Measurements from ENCODE around the gene AGBL4. TPM values are rescaled to one million over a fixed set of nuclear protein-coding genes. Genes with fewer than 3 reads are reported as not detected.

Gene AGBL4
- total RNA-seq, 2 donors from 2014 or later: not detected

DNA sequence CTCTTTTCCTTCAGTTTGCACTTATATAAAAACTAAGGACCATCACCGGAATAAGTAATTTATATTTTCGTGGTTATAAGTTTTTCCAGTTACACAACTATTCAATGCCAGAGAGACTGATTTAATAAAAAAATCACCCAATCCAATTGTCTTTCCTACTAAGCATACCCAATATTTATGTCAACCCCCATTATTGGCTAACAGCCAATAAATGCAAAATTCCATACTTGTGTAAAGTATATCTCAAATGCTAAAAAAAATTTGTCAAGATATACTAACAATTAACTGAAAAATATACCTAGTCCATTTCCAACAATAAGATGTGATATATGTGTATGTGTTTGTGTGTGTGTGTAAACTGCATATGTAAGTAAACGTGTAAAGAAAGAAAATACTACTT is 117.4 kb downstream of the AGBL4 start:
- DNase-seq (ENCODE audit: low spot score): no peak

DNA sequence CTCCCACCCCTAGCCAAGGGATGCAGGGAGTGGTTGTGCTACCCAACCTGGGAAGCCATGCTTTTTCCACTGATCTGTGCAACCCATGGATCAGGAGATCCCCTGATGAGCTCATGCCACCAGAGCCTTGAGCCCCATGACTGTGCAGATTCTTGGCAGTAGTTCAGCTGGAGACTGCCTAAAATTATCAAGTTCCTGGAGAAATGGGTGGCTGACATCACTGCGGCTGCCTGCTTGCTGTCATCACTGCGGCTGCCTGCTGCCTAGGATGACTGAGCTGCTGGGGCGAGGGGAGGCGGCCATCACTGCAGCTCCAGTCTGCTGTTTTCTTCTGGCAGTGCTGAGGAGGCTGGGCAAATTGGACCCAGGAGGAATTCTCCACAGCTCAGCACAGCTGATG is 159.2 kb downstream of the AGBL4 start:
- no peaks in the 10 kb centered on the region for H3K9me3 ChIP-seq
- H3K27me3 ChIP-seq (replicated peaks; ENCODE audit: insufficient read depth): no peaks in the 10 kb centered on the region
- no peaks in the 10 kb centered on the region for H3K4me1 ChIP-seq (ENCODE audit: control insufficient read depth in 1 of 2, low read depth in 2 of 2)
- no peak overlapping the region for H3K27ac ChIP-seq
- ATAC-seq (ENCODE audit: insufficient number of reproducible peaks, low FRiP score, low read depth): no peak
- no peak overlapping the region for H3K4me3 ChIP-seq
- no peaks in the 10 kb centered on the region for H3K36me3 ChIP-seq
- TF ChIP-seq, protein P1, sequence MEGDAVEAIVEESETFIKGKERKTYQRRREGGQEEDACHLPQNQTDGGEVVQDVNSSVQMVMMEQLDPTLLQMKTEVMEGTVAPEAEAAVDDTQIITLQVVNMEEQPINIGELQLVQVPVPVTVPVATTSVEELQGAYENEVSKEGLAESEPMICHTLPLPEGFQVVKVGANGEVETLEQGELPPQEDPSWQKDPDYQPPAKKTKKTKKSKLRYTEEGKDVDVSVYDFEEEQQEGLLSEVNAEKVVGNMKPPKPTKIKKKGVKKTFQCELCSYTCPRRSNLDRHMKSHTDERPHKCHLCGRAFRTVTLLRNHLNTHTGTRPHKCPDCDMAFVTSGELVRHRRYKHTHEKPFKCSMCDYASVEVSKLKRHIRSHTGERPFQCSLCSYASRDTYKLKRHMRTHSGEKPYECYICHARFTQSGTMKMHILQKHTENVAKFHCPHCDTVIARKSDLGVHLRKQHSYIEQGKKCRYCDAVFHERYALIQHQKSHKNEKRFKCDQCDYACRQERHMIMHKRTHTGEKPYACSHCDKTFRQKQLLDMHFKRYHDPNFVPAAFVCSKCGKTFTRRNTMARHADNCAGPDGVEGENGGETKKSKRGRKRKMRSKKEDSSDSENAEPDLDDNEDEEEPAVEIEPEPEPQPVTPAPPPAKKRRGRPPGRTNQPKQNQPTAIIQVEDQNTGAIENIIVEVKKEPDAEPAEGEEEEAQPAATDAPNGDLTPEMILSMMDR (IDR thresholded peaks at IDR 0.05): no peak
- DNase-seq (ENCODE audit: low spot score): no peak

More for the DNA sequence above, 117.4 kb downstream of the AGBL4 start:
- Histone ChIP-seq H3K9me3 (no peaks in the 10 kb centered on the region), H3K4me3 (no peak overlapping the region), H3K27ac (no peak overlapping the region), H3K36me3 (no peaks in the 10 kb centered on the region), H3K27me3 (replicated peaks; ENCODE audit: insufficient read depth) (no peaks in the 10 kb centered on the region), H3K4me1 (ENCODE audit: control insufficient read depth in 1 of 2, low read depth in 2 of 2) (no peaks in the 10 kb centered on the region)
- TF ChIP-seq, protein P1 (IDR thresholded peaks at IDR 0.05): no peak
- no peak for ATAC-seq (ENCODE audit: insufficient number of reproducible peaks, low FRiP score, low read depth)

DNA sequence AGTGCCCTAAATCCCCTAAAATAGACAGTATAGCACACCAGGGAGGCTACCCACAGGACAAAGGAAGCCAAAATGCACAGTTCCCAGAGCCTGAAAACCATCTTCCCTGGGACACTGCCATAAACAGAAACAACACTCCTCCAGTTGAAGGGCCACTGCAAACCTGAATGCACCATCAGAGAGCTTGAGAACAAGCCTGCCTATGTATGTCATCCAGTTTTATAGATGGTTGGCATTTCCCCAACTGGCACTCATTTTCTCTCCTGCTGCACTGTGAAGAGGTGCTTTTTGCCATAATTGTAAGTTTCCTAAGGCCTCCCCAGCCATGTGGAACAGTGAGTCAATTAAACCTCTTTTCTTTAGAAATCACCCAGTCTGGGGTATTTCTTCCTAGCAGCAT is 169.0 kb downstream of the AGBL4 start:
- Histone ChIP-seq H3K4me3 (no peak overlapping the region), H3K36me3 (no peaks in the 10 kb centered on the region), H3K27me3 (replicated peaks; ENCODE audit: insufficient read depth) (no peaks in the 10 kb centered on the region), H3K9me3 (no peaks in the 10 kb centered on the region), H3K27ac (no peak overlapping the region), H3K4me1 (ENCODE audit: control insufficient read depth in 1 of 2, low read depth in 2 of 2) (no peaks in the 10 kb centered on the region)
- DNase-seq (ENCODE audit: low spot score): no peak
- no peak for ATAC-seq (ENCODE audit: insufficient number of reproducible peaks, low FRiP score, low read depth)
- TF ChIP-seq, protein P1 (IDR thresholded peaks at IDR 0.05): no peak

DNA sequence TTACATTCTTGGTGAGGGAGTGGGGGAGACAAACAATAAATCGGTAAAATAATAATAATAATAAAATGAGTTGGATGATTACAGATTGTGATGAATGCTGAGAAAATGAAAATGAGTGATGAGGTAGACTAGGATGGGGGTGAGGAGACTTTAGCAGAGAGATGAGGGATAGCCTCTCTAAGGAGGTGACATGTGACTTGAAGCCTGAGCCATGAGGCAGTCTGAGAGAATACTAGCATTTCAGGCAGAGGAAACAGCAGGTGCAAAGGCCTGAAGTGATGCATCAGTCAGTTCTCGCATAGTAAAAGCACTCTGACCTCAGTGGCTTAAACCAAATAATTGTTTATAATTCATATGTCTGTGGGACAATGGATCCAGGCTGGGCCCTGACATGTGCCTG is 181.2 kb downstream of the AGBL4 start:
- Histone ChIP-seq H3K4me3 (no peak overlapping the region), H3K27ac (no peak overlapping the region), H3K27me3 (replicated peaks; ENCODE audit: insufficient read depth) (no peaks in the 10 kb centered on the region), H3K36me3 (no peaks in the 10 kb centered on the region), H3K4me1 (ENCODE audit: control insufficient read depth in 1 of 2, low read depth in 2 of 2) (no peaks in the 10 kb centered on the region), H3K9me3 (peaks cover 13% of the 10 kb centered on the region)
- TF ChIP-seq, protein P1 (IDR thresholded peaks at IDR 0.05): no peak
- DNase-seq (ENCODE audit: low spot score) (no peak), ATAC-seq (ENCODE audit: insufficient number of reproducible peaks, low FRiP score, low read depth) (no peak)

DNA sequence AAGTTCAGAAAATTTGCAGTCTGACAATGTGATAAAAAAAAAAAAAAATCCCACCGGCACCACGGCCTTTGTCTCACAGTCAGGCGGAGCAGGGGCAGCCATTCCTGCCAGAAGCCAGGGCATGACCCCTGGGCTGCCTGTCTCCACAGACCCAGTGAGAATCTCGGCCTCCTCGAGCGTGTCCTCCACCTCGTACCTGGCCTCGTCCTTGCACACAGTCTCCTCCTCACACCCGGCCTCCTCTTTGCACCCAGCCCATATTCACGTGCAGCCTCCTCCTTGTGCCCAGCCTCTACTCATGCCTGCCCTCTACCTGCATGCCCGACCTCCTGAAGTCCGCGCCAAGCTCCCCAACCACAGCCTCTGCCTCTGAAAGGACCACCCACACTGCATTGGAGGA is 182.0 kb downstream of the AGBL4 start:
- Histone ChIP-seq H3K36me3 (no peaks in the 10 kb centered on the region), H3K4me3 (no peak overlapping the region), H3K4me1 (ENCODE audit: control insufficient read depth in 1 of 2, low read depth in 2 of 2) (no peaks in the 10 kb centered on the region), H3K27me3 (replicated peaks; ENCODE audit: insufficient read depth) (no peaks in the 10 kb centered on the region), H3K9me3 (peaks cover 13% of the 10 kb centered on the region), H3K27ac (no peak overlapping the region)
- DNase-seq (ENCODE audit: low spot score) (no peak), ATAC-seq (ENCODE audit: insufficient number of reproducible peaks, low FRiP score, low read depth) (no peak)
- TF ChIP-seq, protein P1 (IDR thresholded peaks at IDR 0.05): no peak
